ENCODE measurements around the gene NFIB.

The NFIB gene

GRCh38 chr9:14303100-14303499, 10.8 kb downstream of the NFIB start:
- Histone ChIP-seq H3K9me3 (ENCODE audit: insufficient read depth, low read depth, low read length) (no peaks in the 10 kb centered on the region), H3F3A (ENCODE audit: low read depth) (no peaks in the 10 kb centered on the region), H3K4me2 (ENCODE audit: low read depth, low read length, poor library complexity, severe bottlenecking) (no peak overlapping the region), H3K27me3 (ENCODE audit: insufficient read depth, low read length, poor library complexity, severe bottlenecking) (peaks cover 10% of the 10 kb centered on the region), H3K4me3 (ENCODE audit: low read length, poor library complexity, severe bottlenecking) (no peak overlapping the region), H3K9ac (ENCODE audit: low read depth, low read length, poor library complexity, severe bottlenecking) (no peak overlapping the region), H3K9me2 (replicated peaks; ENCODE audit: low read depth, low read length) (no peaks in the 10 kb centered on the region), H3K36me3 (ENCODE audit: insufficient read depth, low read length) (no peaks in the 10 kb centered on the region), H3K79me2 (ENCODE audit: insufficient read depth, low read length) (no peaks in the 10 kb centered on the region), H2AFZ (ENCODE audit: low read length) (no peak overlapping the region), H3K4me1 (ENCODE audit: insufficient read depth, low read length, poor library complexity, severe bottlenecking) (peaks cover 4% of the 10 kb centered on the region), H4K20me1 (ENCODE audit: insufficient read depth, low read length, poor library complexity, severe bottlenecking) (no peaks in the 10 kb centered on the region)
- TF ChIP-seq CTCF (conservative IDR thresholded peaks at IDR 0.05; ENCODE audit: low read length) (no peak), EZH2phosphoT487 (IDR thresholded peaks at IDR 0.05; ENCODE audit: borderline replicate concordance) (no peak)

- Histone ChIP-seq H3K9ac (ENCODE audit: low read depth, low read length, poor library complexity, severe bottlenecking) (no peak overlapping the region), H3K4me2 (ENCODE audit: low read depth, low read length, poor library complexity, severe bottlenecking) (no peak overlapping the region), H3K79me2 (ENCODE audit: insufficient read depth, low read length) (no peaks in the 10 kb centered on the region), H3K9me3 (ENCODE audit: insufficient read depth, low read depth, low read length) (no peaks in the 10 kb centered on the region), H4K20me1 (ENCODE audit: insufficient read depth, low read length, poor library complexity, severe bottlenecking) (no peaks in the 10 kb centered on the region), H3K4me3 (ENCODE audit: low read length, poor library complexity, severe bottlenecking) (no peak overlapping the region), H3K27me3 (ENCODE audit: insufficient read depth, low read length, poor library complexity, severe bottlenecking) (peaks cover 10% of the 10 kb centered on the region), H3K36me3 (ENCODE audit: insufficient read depth, low read length) (no peaks in the 10 kb centered on the region), H3K9me2 (replicated peaks; ENCODE audit: low read depth, low read length) (no peaks in the 10 kb centered on the region), H2AFZ (ENCODE audit: low read length) (no peak overlapping the region), H3F3A (ENCODE audit: low read depth) (no peaks in the 10 kb centered on the region), H3K4me1 (ENCODE audit: insufficient read depth, low read length, poor library complexity, severe bottlenecking) (peaks cover 4% of the 10 kb centered on the region)
- TF ChIP-seq CTCF (conservative IDR thresholded peaks at IDR 0.05; ENCODE audit: low read length): no peak
- TF ChIP-seq EZH2phosphoT487 (IDR thresholded peaks at IDR 0.05; ENCODE audit: borderline replicate concordance): no peak
Measured at GRCh38 chr9:14302405-14302804, 11.5 kb downstream of the NFIB start.

GRCh38 chr9:14301583-14302021, 12.3 kb downstream of the NFIB start:
- Histone ChIP-seq H4K20me1 (ENCODE audit: insufficient read depth, low read length, poor library complexity, severe bottlenecking) (no peaks in the 10 kb centered on the region), H2AFZ (ENCODE audit: low read length) (no peak overlapping the region), H3K4me2 (ENCODE audit: low read depth, low read length, poor library complexity, severe bottlenecking) (no peak overlapping the region), H3F3A (ENCODE audit: low read depth) (no peaks in the 10 kb centered on the region), H3K9me3 (ENCODE audit: insufficient read depth, low read depth, low read length) (no peaks in the 10 kb centered on the region), H3K27me3 (ENCODE audit: insufficient read depth, low read length, poor library complexity, severe bottlenecking) (peaks cover 10% of the 10 kb centered on the region), H3K36me3 (ENCODE audit: insufficient read depth, low read length) (no peaks in the 10 kb centered on the region), H3K9me2 (replicated peaks; ENCODE audit: low read depth, low read length) (no peaks in the 10 kb centered on the region), H3K4me3 (ENCODE audit: low read length, poor library complexity, severe bottlenecking) (no peak overlapping the region), H3K79me2 (ENCODE audit: insufficient read depth, low read length) (no peaks in the 10 kb centered on the region), H3K4me1 (ENCODE audit: insufficient read depth, low read length, poor library complexity, severe bottlenecking) (peaks cover 4% of the 10 kb centered on the region), H3K9ac (ENCODE audit: low read depth, low read length, poor library complexity, severe bottlenecking) (no peak overlapping the region)
- TF ChIP-seq EZH2phosphoT487 (IDR thresholded peaks at IDR 0.05; ENCODE audit: borderline replicate concordance) (no peak), CTCF (conservative IDR thresholded peaks at IDR 0.05; ENCODE audit: low read length) (no peak)
